Fibroblast of lung (primary cell): ENCODE data around the gene RCAN3. TPM values are rescaled to one million over a fixed set of nuclear protein-coding genes. Genes with fewer than 3 reads are reported as not detected.

Experiments used
- DNase-seq, 2 donors: peaks; one replicate each; pipeline versions ENCODE4 v3.0.0 to v3.0.0-alpha.2; 2010; ENCODE audit warnings: low read depth in 2 of 2
- H2AFZ ChIP-seq: 2 replicates; pipeline ENCODE4 v1.5.1; 2012; ENCODE audit warnings: low read length, control low read depth, inconsistent platforms
- H3K27ac ChIP-seq: 2 replicates; pipeline ENCODE4 v1.5.1; 2011; ENCODE audit warnings: low read length, control low read depth; ENCODE audit not compliant: insufficient read depth
- H3K27me3 ChIP-seq: 2 replicates; pipeline ENCODE4 v1.5.1; 2011; ENCODE audit warnings: mild to moderate bottlenecking, low read length; ENCODE audit not compliant: control insufficient read depth, insufficient read depth
- H3K36me3 ChIP-seq: 2 replicates; pipeline ENCODE4 v1.5.1; 2011; ENCODE audit warnings: low read length; ENCODE audit not compliant: control insufficient read depth, insufficient read depth
- H3K4me1 ChIP-seq: 2 replicates; pipeline ENCODE4 v1.5.1; 2011; ENCODE audit warnings: low read length; ENCODE audit not compliant: control insufficient read depth, insufficient read depth; ENCODE audit errors: extremely low read depth
- H3K4me2 ChIP-seq: 2 replicates; pipeline ENCODE4 v1.5.1; 2011; ENCODE audit warnings: low read length, control low read depth; ENCODE audit not compliant: insufficient read depth; ENCODE audit errors: extremely low read depth
- H3K4me3 ChIP-seq, 4 experiments: fragments of 200-600 bp in 1 of 4; sonication (generic) in 1 of 4; replicated peaks in 1 of 4; 2 replicates each; pipeline ENCODE4 v1.5.1; 2011 to 2016; ENCODE audit warnings: low read length in 4 of 4, low read depth in 3 of 4, mild to moderate bottlenecking in 3 of 4, control low read depth in 2 of 4, inconsistent platforms in 1 of 4, mixed read lengths in 1 of 4; ENCODE audit not compliant: insufficient read depth in 1 of 4; ENCODE audit errors: control extremely low read depth in 1 of 4
- H3K79me2 ChIP-seq: 2 replicates; pipeline ENCODE4 v1.5.1; 2012; ENCODE audit warnings: mild to moderate bottlenecking, low read length, inconsistent platforms; ENCODE audit not compliant: control insufficient read depth, insufficient read depth
- H3K9ac ChIP-seq: 2 replicates; pipeline ENCODE4 v1.5.1; 2011; ENCODE audit warnings: mild to moderate bottlenecking, low read length, control low read depth; ENCODE audit not compliant: insufficient read depth
- H3K9me3 ChIP-seq: 2 replicates; pipeline ENCODE4 v1.5.1; 2012; ENCODE audit warnings: low read depth, low read length; ENCODE audit not compliant: control insufficient read depth, insufficient read depth
- H4K20me1 ChIP-seq: 2 replicates; pipeline ENCODE4 v1.5.1; 2011; ENCODE audit warnings: low read length; ENCODE audit not compliant: control insufficient read depth, insufficient read depth; ENCODE audit errors: extremely low read depth
- EZH2 ChIP-seq: IDR thresholded peaks from 2 replicates; pipeline ENCODE4 v1.5.1; 2012; ENCODE audit warnings: low read length, control low read depth, mild to moderate bottlenecking; ENCODE audit errors: missing control alignments
- polyA plus RNA-seq, 2 donors: library from polyadenylated mRNA; depleted of rRNA in 1 of 2; stranded (reverse) in 1 of 2; unstranded in 1 of 2; fragments of >200 nt; gene quantifications; 2 replicates each; pipeline ENCODE4 v1.2.1, GENCODE V29; 2011 to 2012; ENCODE audit warnings: missing spikeins in 1 of 2
- total RNA-seq: library from RNA; depleted of rRNA; stranded (reverse); fragments of >200 nt; gene quantifications from 2 replicates; pipeline ENCODE4 v1.2.1, GENCODE V29; 2014
- TF ChIP-seq, protein P1 (sequence below), 2 donors: IDR thresholded peaks in 1 of 2; conservative IDR thresholded peaks in 1 of 2; 1 replicate in 1 of 2; 2 replicates in 1 of 2; pipeline ENCODE4 v1.5.1; 2011 to 2012; ENCODE audit warnings: low read length in 2 of 2, control low read depth in 1 of 2, inconsistent platforms in 1 of 2, low read depth in 1 of 2, mild to moderate bottlenecking in 1 of 2

The RCAN3 gene
- total and polyA plus RNA-seq, 2 donors (not counting 1 experiment from before 2014, with no cell fraction given): 5.0 to 17.3 TPM

GRCh38 chr1:24555591-24556413 is 53.2 kb downstream of the RCAN3 start, which contains the start of gene NCMAP:
Gene NCMAP (plus strand): TSS chr1:24556087. CDS start chr1:24595431, 39,344 bp downstream.
- H3K4me2 ChIP-seq: no peak within 1 kb of the TSS
- no peak within 1 kb of the TSS for H3K9ac ChIP-seq
- peaks cover 23% of the 10 kb centered on the region for H3K27me3 ChIP-seq
- H3K36me3 ChIP-seq: no peaks in the 10 kb centered on the region
- no peaks in the 10 kb centered on the region for H3K4me1 ChIP-seq
- no peak within 1 kb of the TSS for H3K4me3 ChIP-seq
- no peak for DNase-seq
- H4K20me1 ChIP-seq: no peaks in the 10 kb centered on the region
- peak; percentile 84 for TF ChIP-seq EZH2
- TF ChIP-seq, protein P1, sequence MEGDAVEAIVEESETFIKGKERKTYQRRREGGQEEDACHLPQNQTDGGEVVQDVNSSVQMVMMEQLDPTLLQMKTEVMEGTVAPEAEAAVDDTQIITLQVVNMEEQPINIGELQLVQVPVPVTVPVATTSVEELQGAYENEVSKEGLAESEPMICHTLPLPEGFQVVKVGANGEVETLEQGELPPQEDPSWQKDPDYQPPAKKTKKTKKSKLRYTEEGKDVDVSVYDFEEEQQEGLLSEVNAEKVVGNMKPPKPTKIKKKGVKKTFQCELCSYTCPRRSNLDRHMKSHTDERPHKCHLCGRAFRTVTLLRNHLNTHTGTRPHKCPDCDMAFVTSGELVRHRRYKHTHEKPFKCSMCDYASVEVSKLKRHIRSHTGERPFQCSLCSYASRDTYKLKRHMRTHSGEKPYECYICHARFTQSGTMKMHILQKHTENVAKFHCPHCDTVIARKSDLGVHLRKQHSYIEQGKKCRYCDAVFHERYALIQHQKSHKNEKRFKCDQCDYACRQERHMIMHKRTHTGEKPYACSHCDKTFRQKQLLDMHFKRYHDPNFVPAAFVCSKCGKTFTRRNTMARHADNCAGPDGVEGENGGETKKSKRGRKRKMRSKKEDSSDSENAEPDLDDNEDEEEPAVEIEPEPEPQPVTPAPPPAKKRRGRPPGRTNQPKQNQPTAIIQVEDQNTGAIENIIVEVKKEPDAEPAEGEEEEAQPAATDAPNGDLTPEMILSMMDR (conservative IDR thresholded peaks at IDR 0.05 in 1 of 2, IDR thresholded peaks at IDR 0.05 in 1 of 2; ENCODE audit: low read depth in 1 of 2, low read length in 2 of 2): no peak
- no peaks in the 10 kb centered on the region for H3K79me2 ChIP-seq
- no peak within 1 kb of the TSS for H3K27ac ChIP-seq
- H2AFZ ChIP-seq: no peak within 1 kb of the TSS
- no peaks in the 10 kb centered on the region for H3K9me3 ChIP-seq

- Histone ChIP-seq H3K4me2 (no peak overlapping the region), H3K27ac (no peak overlapping the region), H3K4me3 (no peak overlapping the region), H3K4me1 (no peaks in the 10 kb centered on the region), H2AFZ (no peak overlapping the region), H4K20me1 (no peaks in the 10 kb centered on the region), H3K27me3 (peaks cover 23% of the 10 kb centered on the region), H3K9me3 (no peaks in the 10 kb centered on the region), H3K9ac (no peak overlapping the region), H3K36me3 (no peaks in the 10 kb centered on the region), H3K79me2 (no peaks in the 10 kb centered on the region)
- no peak for DNase-seq
- TF ChIP-seq, protein P1 (conservative IDR thresholded peaks at IDR 0.05 in 1 of 2, IDR thresholded peaks at IDR 0.05 in 1 of 2; ENCODE audit: low read depth in 1 of 2, low read length in 2 of 2): no peak
- no peak for TF ChIP-seq EZH2
Observed at GRCh38 chr1:24556414-24556795, 53.8 kb downstream of the RCAN3 start.

- no peak overlapping the region for H3K4me3 ChIP-seq
- H3K9me3 ChIP-seq: no peaks in the 10 kb centered on the region
- TF ChIP-seq, protein P1 (conservative IDR thresholded peaks at IDR 0.05 in 1 of 2, IDR thresholded peaks at IDR 0.05 in 1 of 2; ENCODE audit: low read depth in 1 of 2, low read length in 2 of 2): no peak
- no peak for DNase-seq
- no peaks in the 10 kb centered on the region for H3K4me1 ChIP-seq
- H4K20me1 ChIP-seq: no peaks in the 10 kb centered on the region
- no peak overlapping the region for H3K9ac ChIP-seq
- no peaks in the 10 kb centered on the region for H3K36me3 ChIP-seq
- no peak overlapping the region for H2AFZ ChIP-seq
- H3K27ac ChIP-seq: no peak overlapping the region
- H3K79me2 ChIP-seq: no peaks in the 10 kb centered on the region
- H3K27me3 ChIP-seq: peaks cover 22% of the 10 kb centered on the region
- H3K4me2 ChIP-seq: no peak overlapping the region
Observed at GRCh38 chr1:24557220-24557619, 54.6 kb downstream of the RCAN3 start.
